ENCODE data around the gene SEC14L3.

SEC14L3 gene

GRCh38 chr22:30441088-30441487 is 30.7 kb downstream of the SEC14L3 start:
- no peak for DNase-seq

- DNase-seq, result no peak
Measured at GRCh38 chr22:30439836-30440235, 32.0 kb downstream of the SEC14L3 start.

- no peak for DNase-seq
Measured at GRCh38 chr22:30439226-30439625, 32.6 kb downstream of the SEC14L3 start.

GRCh38 chr22:30438559-30438958 is 33.3 kb downstream of the SEC14L3 start:
- no peak for DNase-seq

- no peak for DNase-seq
Measured at GRCh38 chr22:30436196-30436595, 35.6 kb downstream of the SEC14L3 start.

- no peak for DNase-seq
Measured at GRCh38 chr22:30435674-30436126, 36.1 kb downstream of the SEC14L3 start.

GRCh38 chr22:30434843-30435242 is 37.0 kb downstream of the SEC14L3 start:
- DNase-seq, result no peak

- no peak for DNase-seq
Measured at GRCh38 chr22:30433773-30434172, 38.0 kb downstream of the SEC14L3 start.

- no peak for DNase-seq
Measured at GRCh38 chr22:30433227-30433626, 38.6 kb downstream of the SEC14L3 start.

- DNase-seq, result no peak
Measured at GRCh38 chr22:30432520-30432919, 39.3 kb downstream of the SEC14L3 start.

- DNase-seq, result no peak
Measured at GRCh38 chr22:30432096-30432495, 39.7 kb downstream of the SEC14L3 start.

GRCh38 chr22:30430933-30431332 is 40.9 kb downstream of the SEC14L3 start:
- no peak for DNase-seq

- DNase-seq, result no peak
Measured at GRCh38 chr22:30429887-30430286, 41.9 kb downstream of the SEC14L3 start.

GRCh38 chr22:30427871-30428270 is 43.9 kb downstream of the SEC14L3 start:
- no peak for DNase-seq

GRCh38 chr22:30426388-30427353 is 45.1 kb downstream of the SEC14L3 start:
- peak; percentile 90 for DNase-seq

- DNase-seq, result peak; percentile 90
Measured at GRCh38 chr22:30425616-30426387, 46.0 kb downstream of the SEC14L3 start, which contains the start of gene MTFP1. Gene MTFP1 (plus strand): TSS chr22:30425768. CDS start chr22:30425880, 112 bp downstream.

- DNase-seq, result no peak
Measured at GRCh38 chr22:30425327-30425615, 46.5 kb downstream of the SEC14L3 start.

- DNase-seq, result no peak
Measured at GRCh38 chr22:30424534-30425326, 47.1 kb downstream of the SEC14L3 start.

- DNase-seq, result peak; percentile 100
Measured at GRCh38 chr22:30423959-30424533, 47.8 kb downstream of the SEC14L3 start.

- no peak for DNase-seq
Measured at GRCh38 chr22:30423301-30423958, 48.4 kb downstream of the SEC14L3 start.

GRCh38 chr22:30422481-30423300 is 49.1 kb downstream of the SEC14L3 start:
- peak; percentile 76 for DNase-seq

All from eye (tissue), 1 donor.